ENCODE results near the gene ANKS1B. TPM values are rescaled to one million over a fixed set of nuclear protein-coding genes. Genes with fewer than 3 reads are reported as not detected.

The ANKS1B gene
- total RNA-seq, 1 donor from 2014 or later = 2.3 TPM

- peaks cover 9% of the 10 kb centered on the region for H3K9me3 Mint-ChIP-seq (ENCODE audit: low read depth)
- no peaks in the 10 kb centered on the region for H3K36me3 Mint-ChIP-seq (ENCODE audit: low read depth)
- H3K4me3 Mint-ChIP-seq (ENCODE audit: unreplicated experiment) = no peak overlapping the region
- DNase-seq (ENCODE audit: low spot score) = no peak
- no peak for TF ChIP-seq CTCF (IDR thresholded peaks at IDR 0.05)
- H3K4me1 Mint-ChIP-seq (ENCODE audit: low read depth) = no peaks in the 10 kb centered on the region
- peaks cover 13% of the 10 kb centered on the region for H3K27me3 Mint-ChIP-seq (ENCODE audit: low read depth)
- H3K27ac Mint-ChIP-seq (ENCODE audit: unreplicated experiment) = no peak overlapping the region
Observed at GRCh38 chr12:99442758-99443157, 542.0 kb downstream of the ANKS1B start.

DNA sequence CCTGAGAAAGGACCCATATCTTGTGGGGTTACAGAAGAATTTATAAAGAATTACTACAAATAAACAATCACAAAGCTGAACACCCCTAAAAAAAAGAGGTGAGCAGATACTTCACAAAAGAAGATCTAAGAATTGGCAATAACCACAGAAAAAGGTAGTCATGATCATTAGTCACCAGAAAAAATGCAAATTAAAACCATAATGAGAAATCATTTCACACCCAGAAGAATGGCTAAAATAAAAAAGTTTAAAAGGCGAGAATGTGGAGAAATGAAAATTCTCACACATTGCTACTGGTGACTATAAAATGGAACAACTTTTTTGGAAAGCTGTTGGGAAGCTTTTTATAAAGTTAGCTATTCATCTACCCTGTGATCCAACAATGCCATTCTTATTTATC, 545.3 kb downstream of the ANKS1B start:
- H3K27ac Mint-ChIP-seq (ENCODE audit: unreplicated experiment) = no peak overlapping the region
- no peaks in the 10 kb centered on the region for H3K4me1 Mint-ChIP-seq (ENCODE audit: low read depth)
- DNase-seq (ENCODE audit: low spot score) = no peak
- no peaks in the 10 kb centered on the region for H3K9me3 Mint-ChIP-seq (ENCODE audit: low read depth)
- H3K36me3 Mint-ChIP-seq (ENCODE audit: low read depth) = no peaks in the 10 kb centered on the region
- peaks cover 13% of the 10 kb centered on the region for H3K27me3 Mint-ChIP-seq (ENCODE audit: low read depth)
- TF ChIP-seq CTCF (IDR thresholded peaks at IDR 0.05) = no peak
- no peak overlapping the region for H3K4me3 Mint-ChIP-seq (ENCODE audit: unreplicated experiment)

DNA sequence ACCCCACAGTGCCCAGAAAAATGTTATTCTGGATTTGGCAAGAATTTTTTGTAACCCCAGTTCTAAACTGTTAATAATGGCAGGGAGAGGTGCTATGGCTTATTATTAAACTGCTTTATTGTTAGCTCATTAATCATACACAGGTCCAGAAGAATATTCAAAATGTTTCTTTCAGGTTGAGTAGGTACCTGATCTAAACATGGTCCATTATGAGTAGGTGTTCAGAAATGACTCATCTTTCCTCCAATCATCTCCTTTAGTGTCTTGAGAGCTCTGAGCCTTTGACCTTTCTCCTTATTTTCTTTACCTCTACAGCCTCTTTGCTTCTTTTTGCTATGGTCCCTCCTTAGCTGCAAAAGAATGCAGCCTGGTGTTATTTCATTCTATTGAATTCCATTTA, 548.2 kb downstream of the ANKS1B start:
- H3K27me3 Mint-ChIP-seq (ENCODE audit: low read depth) = peaks cover 6% of the 10 kb centered on the region
- no peaks in the 10 kb centered on the region for H3K36me3 Mint-ChIP-seq (ENCODE audit: low read depth)
- no peak overlapping the region for H3K27ac Mint-ChIP-seq (ENCODE audit: unreplicated experiment)
- no peak overlapping the region for H3K4me3 Mint-ChIP-seq (ENCODE audit: unreplicated experiment)
- H3K9me3 Mint-ChIP-seq (ENCODE audit: low read depth) = no peaks in the 10 kb centered on the region
- no peak for DNase-seq (ENCODE audit: low spot score)
- TF ChIP-seq CTCF (IDR thresholded peaks at IDR 0.05) = no peak
- H3K4me1 Mint-ChIP-seq (ENCODE audit: low read depth) = no peaks in the 10 kb centered on the region

- Mint-ChIP-seq H3K4me1 (ENCODE audit: low read depth) (no peaks in the 10 kb centered on the region), H3K27ac (ENCODE audit: unreplicated experiment) (no peak overlapping the region), H3K27me3 (ENCODE audit: low read depth) (peaks cover 4% of the 10 kb centered on the region), H3K9me3 (ENCODE audit: low read depth) (no peaks in the 10 kb centered on the region), H3K36me3 (ENCODE audit: low read depth) (no peaks in the 10 kb centered on the region), H3K4me3 (ENCODE audit: unreplicated experiment) (no peak overlapping the region)
- DNase-seq (ENCODE audit: low spot score) = no peak
- no peak for TF ChIP-seq CTCF (IDR thresholded peaks at IDR 0.05)
Observed at GRCh38 chr12:99435095-99435791, 549.5 kb downstream of the ANKS1B start.

DNA sequence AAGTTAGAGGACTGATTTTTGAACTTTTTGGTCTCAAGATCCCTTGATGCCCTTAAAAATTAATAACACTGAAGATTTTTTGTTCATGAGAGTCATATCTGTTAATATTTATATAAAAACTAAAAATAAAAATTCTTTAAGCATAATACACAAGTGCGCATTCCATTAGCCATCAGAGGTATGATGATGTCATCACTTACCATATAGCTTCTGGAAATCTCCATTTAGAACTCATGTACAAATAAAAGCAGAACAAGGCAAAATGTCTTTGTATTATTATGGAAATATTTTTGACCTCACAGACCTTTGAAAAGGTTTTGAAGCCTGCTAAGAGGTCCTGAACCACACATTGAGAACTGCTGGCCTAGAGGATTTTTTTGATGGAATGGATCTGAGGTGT, 551.6 kb downstream of the ANKS1B start:
- Mint-ChIP-seq H3K4me3 (ENCODE audit: unreplicated experiment) (no peak overlapping the region), H3K36me3 (ENCODE audit: low read depth) (no peaks in the 10 kb centered on the region), H3K27me3 (ENCODE audit: low read depth) (peaks cover 2% of the 10 kb centered on the region), H3K27ac (ENCODE audit: unreplicated experiment) (no peak overlapping the region), H3K4me1 (ENCODE audit: low read depth) (no peaks in the 10 kb centered on the region), H3K9me3 (ENCODE audit: low read depth) (no peaks in the 10 kb centered on the region)
- no peak for TF ChIP-seq CTCF (IDR thresholded peaks at IDR 0.05)
- no peak for DNase-seq (ENCODE audit: low spot score)
